Measurements from ENCODE around the gene CD209. TPM values are rescaled to one million over a fixed set of nuclear protein-coding genes. Genes with fewer than 3 reads are reported as not detected.

Gene CD209
- total RNA-seq, 2 experiments from 2014 or later = not detected

- Histone ChIP-seq H3K4me2 (ENCODE audit: low read length) (no peak overlapping the region), H4K20me1 (ENCODE audit: insufficient read depth, low read length) (no peaks in the 10 kb centered on the region), H3K79me2 (ENCODE audit: insufficient read depth, low read depth, low read length) (no peaks in the 10 kb centered on the region), H3K9me2 (ENCODE audit: insufficient read depth, low read length) (no peaks in the 10 kb centered on the region), H3K4me1 (ENCODE audit: insufficient read depth, low read length, poor library complexity, severe bottlenecking) (no peaks in the 10 kb centered on the region), H3K9me3 (ENCODE audit: low read length) (no peaks in the 10 kb centered on the region), H3K36me3 (ENCODE audit: insufficient read depth, low read length) (no peaks in the 10 kb centered on the region), H2AFZ (ENCODE audit: low read length) (no peak overlapping the region), H3K27ac (ENCODE audit: low read depth, low read length, poor library complexity, severe bottlenecking) (no peak overlapping the region), H3K4me3 (ENCODE audit: low read depth, low read length, poor library complexity, severe bottlenecking) (no peak overlapping the region)
- DNase-seq (ENCODE audit: low spot score) = no peak
- no TSS peak for BruUV-seq (replicated peaks)
- intact Hi-C loops (cut with micrococcal nuclease; ENCODE audit: unreplicated experiment) = no loop called here
- TF ChIP-seq CTCF (conservative IDR thresholded peaks at IDR 0.05; ENCODE audit: low read length) (no peak), EZH2phosphoT487 (IDR thresholded peaks at IDR 0.05; ENCODE audit: borderline replicate concordance, low read depth, low read length) (no peak)
- CTCF ChIA-PET (ENCODE audit: unreplicated experiment) = no interaction called here
- POLR2A ChIA-PET = no interaction called here
Measured at GRCh38 chr19:7729831-7730285, 17.5 kb downstream of the CD209 start.

GRCh38 chr19:7729211-7729610 lies 18.1 kb downstream of the CD209 start:
- Histone ChIP-seq H3K79me2 (ENCODE audit: insufficient read depth, low read depth, low read length) (no peaks in the 10 kb centered on the region), H3K9me2 (ENCODE audit: insufficient read depth, low read length) (no peaks in the 10 kb centered on the region), H4K20me1 (ENCODE audit: insufficient read depth, low read length) (no peaks in the 10 kb centered on the region), H3K4me2 (ENCODE audit: low read length) (no peak overlapping the region), H3K36me3 (ENCODE audit: insufficient read depth, low read length) (no peaks in the 10 kb centered on the region), H3K4me1 (ENCODE audit: insufficient read depth, low read length, poor library complexity, severe bottlenecking) (no peaks in the 10 kb centered on the region), H2AFZ (ENCODE audit: low read length) (no peak overlapping the region), H3K9me3 (ENCODE audit: low read length) (no peaks in the 10 kb centered on the region), H3K27ac (ENCODE audit: low read depth, low read length, poor library complexity, severe bottlenecking) (no peak overlapping the region), H3K4me3 (ENCODE audit: low read depth, low read length, poor library complexity, severe bottlenecking) (no peak overlapping the region)
- intact Hi-C loops (cut with micrococcal nuclease; ENCODE audit: unreplicated experiment) = no loop called here
- TF ChIP-seq EZH2phosphoT487 (IDR thresholded peaks at IDR 0.05; ENCODE audit: borderline replicate concordance, low read depth, low read length) (no peak), CTCF (conservative IDR thresholded peaks at IDR 0.05; ENCODE audit: low read length) (no peak)
- DNase-seq (ENCODE audit: low spot score) = no peak
- BruUV-seq (replicated peaks) = no TSS peak
- ChIA-PET CTCF (ENCODE audit: unreplicated experiment) (no interaction called here), POLR2A (no interaction called here)

- Histone ChIP-seq H3K9me3 (ENCODE audit: low read length) (no peaks in the 10 kb centered on the region), H3K36me3 (ENCODE audit: insufficient read depth, low read length) (no peaks in the 10 kb centered on the region), H3K79me2 (ENCODE audit: insufficient read depth, low read depth, low read length) (no peaks in the 10 kb centered on the region), H3K4me3 (ENCODE audit: low read depth, low read length, poor library complexity, severe bottlenecking) (no peak overlapping the region), H3K4me2 (ENCODE audit: low read length) (no peak overlapping the region), H3K4me1 (ENCODE audit: insufficient read depth, low read length, poor library complexity, severe bottlenecking) (peaks cover 4% of the 10 kb centered on the region), H4K20me1 (ENCODE audit: insufficient read depth, low read length) (no peaks in the 10 kb centered on the region), H2AFZ (ENCODE audit: low read length) (no peak overlapping the region), H3K9me2 (ENCODE audit: insufficient read depth, low read length) (no peaks in the 10 kb centered on the region), H3K27ac (ENCODE audit: low read depth, low read length, poor library complexity, severe bottlenecking) (no peak overlapping the region)
- no TSS peak for BruUV-seq (replicated peaks)
- TF ChIP-seq EZH2phosphoT487 (IDR thresholded peaks at IDR 0.05; ENCODE audit: borderline replicate concordance, low read depth, low read length) (no peak), CTCF (conservative IDR thresholded peaks at IDR 0.05; ENCODE audit: low read length) (no peak)
- CTCF ChIA-PET (ENCODE audit: unreplicated experiment) = no interaction called here
- POLR2A ChIA-PET = interaction anchor here (0.6 to 0.7 kb wide), 3 partner anchors 20 to 680 kb away, joined by 3 read pairs; no protein-coding TSS in a partner anchor
- intact Hi-C loops (cut with micrococcal nuclease; ENCODE audit: unreplicated experiment) = no loop called here
- DNase-seq (ENCODE audit: low spot score) = no peak
Measured at GRCh38 chr19:7725791-7726190, 21.5 kb downstream of the CD209 start.
